HEK293 (cell line): ENCODE results near the gene STK32C.
"Not testable (repeated sequence)": the region's sequence is repeated elsewhere in the genome, so short reads cannot be mapped to it uniquely, and the experiment has no call there.

ENCODE experiments used
- CTCF ChIA-PET: fragments of 350-600 bp; formaldehyde crosslinking; extraction: SDS; loops from one replicate; lab custom pipeline; 2021; ENCODE audit warnings: antibody characterized with exemption; lab: Yijun Ruan, JAX
- POLR2A ChIA-PET: fragments of 300-600 bp; formaldehyde crosslinking; extraction: SDS; loops from one replicate; lab custom pipeline; 2020; ENCODE audit warnings: antibody characterized with exemption, inconsistent platforms; lab: Yijun Ruan, JAX
- H3K27ac ChIP-seq: fragments of 200-500 bp; sonication (Bioruptor generic); 2 replicates; pipeline ENCODE4 v1.5.1; 2014; ENCODE audit warnings: low read depth, low read length, control low read depth, inconsistent platforms; ENCODE audit errors: extremely low read depth
- H3K36me3 ChIP-seq, 2 experiments: fragments of 200-500 bp in 1 of 2; sonication (Bioruptor generic) in 1 of 2; 1 replicate in 1 of 2; 2 replicates in 1 of 2; pipeline ENCODE4 v1.5.1; 2014 to 2017; ENCODE audit warnings: inconsistent platforms in 2 of 2, low read length in 2 of 2; ENCODE audit not compliant: control insufficient read depth in 2 of 2, insufficient read depth in 1 of 2
- H3K4me1 ChIP-seq: fragments of 200-500 bp; sonication (Bioruptor generic); 2 replicates; pipeline ENCODE4 v1.5.1; 2014; ENCODE audit warnings: mild to moderate bottlenecking, low read length, inconsistent platforms; ENCODE audit not compliant: control insufficient read depth, insufficient read depth
- H3K4me3 ChIP-seq: 2 replicates; pipeline ENCODE4 v1.5.1; 2011; ENCODE audit warnings: low read depth, mild to moderate bottlenecking, control low read depth, low read length, moderate library complexity
- H3K9me3 ChIP-seq: fragments of 200-500 bp; sonication (Bioruptor generic); 2 replicates; pipeline ENCODE4 v1.5.1; 2014; ENCODE audit warnings: low read depth, low read length, inconsistent platforms; ENCODE audit not compliant: control insufficient read depth, insufficient read depth
- GLIS2 ChIP-seq: fragments of 450-650 bp; formaldehyde crosslinking; IDR thresholded peaks from 2 replicates; pipeline ENCODE4 v1.5.1; 2016; ENCODE audit warnings: missing biosample characterization, missing genetic modification characterization
- HOXA7 ChIP-seq: sonication (generic); formaldehyde crosslinking; IDR thresholded peaks from 2 replicates; pipeline ENCODE4 v1.8.1; 2022; ENCODE audit warnings: missing genetic modification reagents, borderline replicate concordance
- HOXD13 ChIP-seq: sonication (generic); formaldehyde crosslinking; IDR thresholded peaks from 2 replicates; pipeline ENCODE4 v1.8.0; 2022; ENCODE audit warnings: missing genetic modification reagents, borderline replicate concordance
- SP7 ChIP-seq: fragments of 450-650 bp; formaldehyde crosslinking; IDR thresholded peaks from 2 replicates; pipeline ENCODE4 v1.5.1; 2016; ENCODE audit warnings: missing biosample characterization, missing genetic modification characterization
- ZBTB11 ChIP-seq: fragments of 450-650 bp; formaldehyde crosslinking; conservative IDR thresholded peaks from 2 replicates; pipeline ENCODE4 v1.5.1; 2016; ENCODE audit warnings: low read depth, missing biosample characterization, missing genetic modification characterization
- ZNF175 ChIP-seq: fragments of 450-650 bp; formaldehyde crosslinking; IDR thresholded peaks from 2 replicates; pipeline ENCODE4 v1.5.1; 2016; ENCODE audit warnings: missing biosample characterization, missing genetic modification characterization
- ZNF324 ChIP-seq: fragments of 450-650 bp; formaldehyde crosslinking; IDR thresholded peaks from 2 replicates; pipeline ENCODE4 v1.5.1; 2016; ENCODE audit warnings: missing biosample characterization, missing genetic modification characterization
- ZNF335 ChIP-seq: fragments of 450-650 bp; formaldehyde crosslinking; conservative IDR thresholded peaks from 2 replicates; pipeline ENCODE4 v1.5.1; 2016; ENCODE audit warnings: missing biosample characterization, missing genetic modification characterization
- ZNF350 ChIP-seq: fragments of 450-650 bp; formaldehyde crosslinking; IDR thresholded peaks from 2 replicates; pipeline ENCODE4 v1.5.0; 2017; ENCODE audit warnings: missing biosample characterization, mild to moderate bottlenecking, missing genetic modification characterization
- ZNF510 ChIP-seq: fragments of 450-650 bp; formaldehyde crosslinking; IDR thresholded peaks from 2 replicates; pipeline ENCODE4 v1.5.1; 2018; ENCODE audit warnings: mild to moderate bottlenecking, missing genetic modification characterization, missing biosample characterization; ENCODE audit not compliant: insufficient replicate concordance
- ZNF514 ChIP-seq: fragments of 450-650 bp; formaldehyde crosslinking; IDR thresholded peaks from 2 replicates; pipeline ENCODE4 v1.5.1; 2016; ENCODE audit warnings: missing biosample characterization, missing genetic modification characterization
- ZNF558 ChIP-seq: fragments of 450-650 bp; formaldehyde crosslinking; IDR thresholded peaks from 2 replicates; pipeline ENCODE4 v1.5.1; 2016; ENCODE audit warnings: missing biosample characterization, missing genetic modification characterization
- ZNF585B ChIP-seq: fragments of 450-650 bp; formaldehyde crosslinking; IDR thresholded peaks from 2 replicates; pipeline ENCODE4 v1.5.1; 2016; ENCODE audit warnings: missing biosample characterization, missing genetic modification characterization
- ZNF645 ChIP-seq: fragments of 450-650 bp; formaldehyde crosslinking; IDR thresholded peaks from 2 replicates; pipeline ENCODE4; 2016; ENCODE audit warnings: missing biosample characterization, missing genetic modification characterization
- TF ChIP-seq, protein P1 (sequence below): fragments of 450-650 bp; formaldehyde crosslinking; IDR thresholded peaks from 2 replicates; pipeline ENCODE4 v1.5.1; 2016; ENCODE audit warnings: missing biosample characterization, missing genetic modification characterization

The STK32C gene

DNA sequence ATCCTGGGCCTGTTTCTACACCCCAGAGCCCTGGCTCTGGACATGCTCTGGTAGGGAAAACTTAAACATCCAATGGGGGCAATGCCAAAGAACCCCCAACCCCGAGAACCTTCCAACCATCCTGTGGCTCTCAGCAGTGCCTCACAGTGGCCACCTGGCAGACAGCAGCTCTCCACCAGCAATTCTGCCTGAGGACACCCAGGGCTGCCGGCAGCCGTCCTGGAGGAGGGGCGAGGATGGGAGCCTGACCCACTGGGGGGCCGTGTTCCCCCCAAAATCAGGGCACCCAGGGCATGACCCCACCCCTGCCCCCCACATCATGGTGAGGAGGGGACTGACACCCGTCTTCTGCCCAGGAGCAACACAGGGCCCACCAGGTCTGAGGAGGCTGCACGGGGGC lies 88.3 kb downstream of the STK32C start:
- POLR2A ChIA-PET = no interaction called here
- H3K9me3 ChIP-seq = no peaks in the 10 kb centered on the region
- H3K4me3 ChIP-seq = no peak overlapping the region
- no peak overlapping the region for H3K27ac ChIP-seq
- H3K36me3 ChIP-seq = no peaks in the 10 kb centered on the region
- CTCF ChIA-PET = no interaction called here
- no peak for TF ChIP-seq ZNF175 (tag by site-specific recombination)
- H3K4me1 ChIP-seq = no peaks in the 10 kb centered on the region

DNA sequence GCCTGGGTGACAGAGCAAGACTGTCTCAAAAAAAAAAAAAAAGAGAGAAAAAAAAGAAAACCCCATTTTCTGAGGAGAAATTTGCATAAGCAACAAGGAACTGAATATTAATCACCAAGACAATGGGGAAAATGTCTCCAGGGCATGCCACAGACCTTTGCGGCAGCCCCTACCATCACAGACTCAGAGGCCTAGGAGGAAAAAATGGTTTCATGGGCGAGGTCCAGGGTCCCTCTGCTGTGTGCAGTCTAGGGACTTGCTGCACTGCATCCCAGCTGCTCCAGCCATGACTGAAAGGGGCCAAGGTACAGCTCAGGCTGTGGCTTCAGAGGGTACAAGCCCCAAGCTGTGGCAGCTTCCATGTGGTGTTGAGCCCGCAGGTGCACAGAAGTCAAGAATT lies 91.3 kb downstream of the STK32C start:
- CTCF ChIA-PET, H3K36me3 ChIP-seq, H3K4me1 ChIP-seq, H3K9me3 ChIP-seq, H3K4me3 ChIP-seq, H3K27ac ChIP-seq, POLR2A ChIA-PET: not testable (repeated sequence)
- TF ChIP-seq ZNF585B (tag by site-specific recombination) = peak; percentile 96

DNA sequence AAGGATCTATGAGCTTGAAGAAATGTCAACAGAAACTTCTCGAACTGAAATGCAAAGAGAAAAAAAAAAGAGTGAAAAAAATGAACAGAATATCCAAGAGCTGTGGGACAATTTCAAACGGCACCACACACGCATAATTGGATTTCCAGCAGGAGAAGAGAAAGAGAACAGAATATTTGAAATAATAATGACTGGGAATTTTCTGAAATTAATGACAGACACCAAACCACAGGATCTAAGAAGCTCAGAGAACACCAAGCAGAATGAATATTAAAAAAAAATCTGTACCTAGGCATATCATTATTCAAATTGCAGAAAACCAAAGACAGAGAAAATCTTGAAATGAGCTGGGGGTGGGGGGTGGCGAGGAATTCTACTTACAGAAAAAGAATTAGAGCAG lies 93.8 kb downstream of the STK32C start:
- H3K4me3 ChIP-seq = no peak overlapping the region
- H3K27ac ChIP-seq = no peak overlapping the region
- no peaks in the 10 kb centered on the region for H3K4me1 ChIP-seq
- TF ChIP-seq, protein P1, sequence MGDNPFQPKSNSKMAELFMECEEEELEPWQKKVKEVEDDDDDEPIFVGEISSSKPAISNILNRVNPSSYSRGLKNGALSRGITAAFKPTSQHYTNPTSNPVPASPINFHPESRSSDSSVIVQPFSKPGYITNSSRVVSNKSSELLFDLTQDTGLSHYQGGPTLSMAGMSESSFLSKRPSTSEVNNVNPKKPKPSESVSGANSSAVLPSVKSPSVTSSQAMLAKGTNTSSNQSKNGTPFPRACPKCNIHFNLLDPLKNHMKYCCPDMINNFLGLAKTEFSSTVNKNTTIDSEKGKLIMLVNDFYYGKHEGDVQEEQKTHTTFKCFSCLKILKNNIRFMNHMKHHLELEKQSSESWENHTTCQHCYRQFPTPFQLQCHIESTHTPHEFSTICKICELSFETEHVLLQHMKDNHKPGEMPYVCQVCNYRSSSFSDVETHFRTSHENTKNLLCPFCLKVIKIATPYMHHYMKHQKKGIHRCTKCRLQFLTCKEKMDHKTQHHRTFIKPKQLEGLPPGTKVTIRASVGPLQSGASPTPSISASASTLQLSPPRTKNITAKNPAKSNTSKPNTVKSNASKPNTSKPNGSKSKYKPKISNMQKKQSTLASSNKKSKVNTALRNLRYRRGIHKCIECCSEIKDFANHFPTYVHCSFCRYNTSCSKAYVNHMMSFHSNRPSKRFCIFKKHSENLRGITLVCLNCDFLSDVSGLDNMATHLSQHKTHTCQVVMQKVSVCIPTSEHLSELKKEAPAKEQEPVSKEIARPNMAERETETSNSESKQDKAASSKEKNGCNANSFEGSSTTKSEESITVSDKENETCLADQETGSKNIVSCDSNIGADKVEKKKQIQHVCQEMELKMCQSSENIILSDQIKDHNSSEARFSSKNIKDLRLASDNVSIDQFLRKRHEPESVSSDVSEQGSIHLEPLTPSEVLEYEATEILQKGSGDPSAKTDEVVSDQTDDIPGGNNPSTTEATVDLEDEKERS (tag by site-specific recombination) = no peak
- TF ChIP-seq SP7 (tag by site-specific recombination) (no peak), ZNF558 (peak; percentile 95), HOXA7 (CRISPR knock-in tag) (no peak), ZNF510 (tag by site-specific recombination) (no peak)
- TF ChIP-seq, all 188 proteins: peak for 1
- POLR2A ChIA-PET = no interaction called here
- CTCF ChIA-PET = interaction anchor here (0.7 kb wide), 1 partner anchor 146 kb away, joined by 3 read pairs; no protein-coding TSS in a partner anchor
- no peaks in the 10 kb centered on the region for H3K9me3 ChIP-seq
- no peaks in the 10 kb centered on the region for H3K36me3 ChIP-seq

DNA sequence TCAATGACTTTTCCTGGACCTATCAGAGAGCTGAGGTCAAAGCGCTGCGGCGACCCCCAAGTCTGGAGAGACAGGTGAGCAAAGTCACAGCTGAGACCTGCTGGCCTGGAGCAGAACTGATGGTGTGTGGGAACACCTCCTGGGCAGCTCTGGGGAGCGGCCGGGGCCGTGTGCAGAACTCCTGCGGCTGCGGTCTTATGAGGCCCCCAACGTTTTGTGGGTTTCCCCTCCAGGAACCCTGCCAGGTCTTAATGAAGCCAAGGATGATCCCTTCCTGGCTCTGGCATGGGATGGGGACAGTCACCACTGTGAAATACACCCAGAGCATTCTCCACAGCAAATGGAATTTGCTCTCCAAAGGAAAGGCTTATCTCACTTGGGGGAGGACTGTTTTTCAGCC lies 94.9 kb downstream of the STK32C start:
- no peaks in the 10 kb centered on the region for H3K4me1 ChIP-seq
- no peaks in the 10 kb centered on the region for H3K9me3 ChIP-seq
- H3K27ac ChIP-seq = no peak overlapping the region
- no peak overlapping the region for H3K4me3 ChIP-seq
- no peak for TF ChIP-seq HOXD13
- TF ChIP-seq ZNF645 (tag by site-specific recombination) = no peak
- no peak for TF ChIP-seq GLIS2 (tag by site-specific recombination)
- H3K36me3 ChIP-seq = no peaks in the 10 kb centered on the region
- ChIA-PET CTCF (interaction anchor here (0.9 kb wide), 1 partner anchor 29 kb away, joined by 3 read pairs; no protein-coding TSS in a partner anchor), POLR2A (no interaction called here)

GRCh38 chr10:132211246-132211645 lies 96.5 kb downstream of the STK32C start:
- H3K27ac ChIP-seq = no peak overlapping the region
- CTCF ChIA-PET = interaction anchor here (0.6 kb wide), 1 partner anchor 71 kb away, joined by 4 read pairs; no protein-coding TSS in a partner anchor
- no peaks in the 10 kb centered on the region for H3K9me3 ChIP-seq
- POLR2A ChIA-PET = no interaction called here
- H3K4me3 ChIP-seq = no peak overlapping the region
- H3K36me3 ChIP-seq = no peaks in the 10 kb centered on the region
- H3K4me1 ChIP-seq = no peaks in the 10 kb centered on the region
- TF ChIP-seq ZBTB11 (tag by site-specific recombination) (no peak), ZNF324 (tag by site-specific recombination) (no peak), ZNF350 (tag by site-specific recombination) (no peak), ZNF514 (tag by site-specific recombination) (no peak), ZNF335 (tag by site-specific recombination) (no peak)
